Heart right ventricle (tissue), 16 donors: ENCODE measurements around the gene DCST1. TPM values are rescaled to one million over a fixed set of nuclear protein-coding genes. Genes with fewer than 3 reads are reported as not detected.
A peak's percentile ranks its signal among the peaks of the same experiment; 100 is the strongest.

Source experiments
- ATAC-seq, 8 donors: fragments of 200-7000 bp; cut with Tn5 transposase; one replicate each; pipeline ENCODE4 v1.9.1; 2020; ENCODE audit warnings: mild to moderate bottlenecking in 8 of 8, moderate library complexity in 8 of 8, moderate number of reproducible peaks in 1 of 8
- DNase-seq, 2 donors: peaks; one replicate each; pipeline ENCODE4 v3.0.0-alpha.2; 2020
- H3K27ac ChIP-seq, 10 donors: fragments of 200-600 bp; sonication (generic) in 2 of 10; one replicate each; pipeline versions ENCODE4 v1.5.0 to v1.8.0; 2020 to 2022; ENCODE audit warnings: mild to moderate bottlenecking in 3 of 10
- H3K27me3 ChIP-seq, 7 donors: fragments of 200-600 bp; one replicate each; pipeline ENCODE4 v1.8.0; 2021 to 2022; ENCODE audit warnings: mild to moderate bottlenecking in 2 of 7
- H3K36me3 ChIP-seq, 9 donors: fragments of 200-600 bp; sonication (generic) in 1 of 9; one replicate each; pipeline versions ENCODE4 v1.5.0 to v1.8.0; 2020 to 2022; ENCODE audit warnings: mild to moderate bottlenecking in 2 of 9
- H3K4me1 ChIP-seq, 9 donors: fragments of 200-600 bp; sonication (generic) in 1 of 9; one replicate each; pipeline versions ENCODE4 v1.5.0 to v1.8.0; 2020 to 2022; ENCODE audit warnings: mild to moderate bottlenecking in 4 of 9
- H3K4me3 ChIP-seq, 10 donors: fragments of 200-600 bp; sonication (generic) in 2 of 10; one replicate each; pipeline versions ENCODE4 v1.5.0 to v1.8.0; 2020 to 2022; ENCODE audit warnings: mild to moderate bottlenecking in 7 of 10, moderate library complexity in 2 of 10
- H3K9me3 ChIP-seq, 11 donors: fragments of 200-600 bp in 10 of 11; sonication (generic) in 2 of 11; one replicate each; pipeline versions ENCODE4 v1.5.0 to v1.8.0; 2013 to 2022; ENCODE audit warnings: mild to moderate bottlenecking in 2 of 11, control low read depth in 1 of 11, moderate library complexity in 1 of 11
- CTCF ChIP-seq, 9 donors: fragments of 200-600 bp; sonication (generic) in 2 of 9; IDR thresholded peaks; one replicate each; pipeline versions ENCODE4 v1.5.0 to v1.8.0; 2021 to 2022; ENCODE audit warnings: antibody characterized with exemption in 9 of 9, mild to moderate bottlenecking in 5 of 9, moderate library complexity in 1 of 9
- WGBS, 2 donors: extraction: QIAGEN DNeasy Blood & Tissue Kit; methylation state at CpG; one replicate each; pipeline ENCODE4 v1.1.7; 2013; ENCODE audit warnings: inconsistent platforms in 1 of 2; 5-methylcytosine and 5-hydroxymethylcytosine counted together
- intact Hi-C, 10 donors: fragments of 100-400 bp; cut with DNase I; formaldehyde crosslinking; loops; one replicate each; pipeline versions ENCODE4 v1.11.1 to v1.14.2; 2022
- polyA plus RNA-seq, 2 donors: library from polyadenylated mRNA; stranded (reverse); fragments of 200-250 nt; gene quantifications; one replicate each; pipeline ENCODE4 v1.2.3, GENCODE V29; 2013
- total RNA-seq, 10 donors: library from RNA; stranded (reverse); fragmentation: NEBNext Ultra II Directional in 3 of 10; extraction: Animal tissue kit (Norgen Biotek cat#: 25700) in 3 of 10; gene quantifications; one replicate each; pipeline versions ENCODE4 v1.2.1 to v1.2.4, GENCODE V29; 2021 to 2023
- donor health status: Arrhythmogenic right ventricular cardiomyopathy.
- donor health status: ischemic (EF 13 %, LVEDD 7.1; RV severe dilation, severe dysfunction).
- donor health status: healthy with polysubstance abuse.
- donor health status: DM: no; HTN: yes; CAD: no.
- donor health status: DM: no; HTN: no; CAD: no.
- donor health status: ischemic (EF 25% LVEDD 6.9; RV normal size, moderate dysfunction).
- donor health status: ischemic (EF 25% LVEDD 5.7; RV mildly dilated, moderate dysfunction).
- donor health status: healthy.
- donor health status: DM: yes; HTN: yes; CAD: no.
- donor health status: Ischemic cardiomyopathy.
- donor health status: ischemic (EF 35%, LVEDD 5.7; RV mildly dilated, moderate dysfunction).
- donor health status: nonischemic (EF 11% LVEDD 7.7; RV severe dilation, severe dysfunction).
- donor health status: DM: yes; HTN: yes; CAD: no.
- donor health status: PGD.
- donor health status: ischemic (EF 29% LVEDD 5.4; RV normal size, mild dysfunction).
- donor health status: nonischemic (EF 23%, LVEDD 6.1; RV moderate dilation, normal function).

The DCST1 gene
- total and polyA plus RNA-seq, 12 donors: 0.29 TPM; not detected in 11

GRCh38 chr1:155012776-155013602, 20.6 kb upstream of the DCST1 start:
- intact Hi-C loops: loop anchor here in 1 of 10 donors (10.0 kb wide), 1 partner anchor 58 kb away; the partner anchor contains the start of gene PBXIP1
- no peak for DNase-seq
- 70 to 71% methylated on average over 3 of the region's 3 CpGs for WGBS, 2 donors
- H3K27ac ChIP-seq: peak overlapping the region in 7 of 10 donors; percentile 6 to 95 (median 49)
- peaks cover 0 to 35% (median 9%) of the 10 kb centered on the region in 9 donors for H3K36me3 ChIP-seq
- no peaks in the 10 kb centered on the region for H3K9me3 ChIP-seq
- no peak for ATAC-seq
- TF ChIP-seq CTCF (IDR thresholded peaks at IDR 0.05): no peak
- H3K4me3 ChIP-seq: no peak overlapping the region
- H3K27me3 ChIP-seq: no peaks in the 10 kb centered on the region
- peaks cover 10 to 82% (median 47%) of the 10 kb centered on the region in 9 donors for H3K4me1 ChIP-seq

GRCh38 chr1:155013632-155014031, 20.0 kb upstream of the DCST1 start:
- Histone ChIP-seq H3K9me3 (no peaks in the 10 kb centered on the region), H3K27ac (peak overlapping the region in 3 of 10 donors; percentile 27 to 95 (median 48)), H3K27me3 (no peaks in the 10 kb centered on the region), H3K4me3 (no peak overlapping the region), H3K4me1 (peaks cover 12 to 82% (median 43%) of the 10 kb centered on the region in 9 donors), H3K36me3 (peaks cover 0 to 35% (median 9%) of the 10 kb centered on the region in 9 donors)
- WGBS, 2 donors: 50 to 56% methylated on average over 8 of the region's 8 CpGs
- intact Hi-C loops: loop anchor here in 1 of 10 donors (10.0 kb wide), 1 partner anchor 59 kb away; the partner anchor contains the start of gene PBXIP1
- TF ChIP-seq CTCF (IDR thresholded peaks at IDR 0.05): no peak
- DNase-seq: no peak
- no peak for ATAC-seq

GRCh38 chr1:155014709-155015508, 18.7 kb upstream of the DCST1 start:
- H3K27me3 ChIP-seq: no peaks in the 10 kb centered on the region
- H3K4me3 ChIP-seq: no peak overlapping the region
- peak overlapping the region in 1 of 10 donors; percentile 40 for H3K27ac ChIP-seq
- no peaks in the 10 kb centered on the region for H3K9me3 ChIP-seq
- peaks cover 0 to 35% (median 9%) of the 10 kb centered on the region in 9 donors for H3K36me3 ChIP-seq
- DNase-seq (no peak), ATAC-seq (no peak)
- WGBS, 2 donors: 93 to 96% methylated on average over 31 of the region's 31 CpGs
- peaks cover 12 to 77% (median 42%) of the 10 kb centered on the region in 9 donors for H3K4me1 ChIP-seq
- intact Hi-C loops: loop anchor here in 6 of 10 donors (5.0 to 10.0 kb wide), 6 partner anchors 37 to 60 kb away; partner anchors contain the start of genes PBXIP1 (in 2 of the 6), ADAM15 (in 1 of the 6), CKS1B (in 1 of the 6) and PYGO2 (in 1 of the 6)
- no peak for TF ChIP-seq CTCF (IDR thresholded peaks at IDR 0.05)
